ENCODE results near the gene GRK5. TPM values are rescaled to one million over a fixed set of nuclear protein-coding genes. Genes with fewer than 3 reads are reported as not detected.

GRK5 gene
- total RNA-seq, 1 donor: 16.0 TPM

DNA sequence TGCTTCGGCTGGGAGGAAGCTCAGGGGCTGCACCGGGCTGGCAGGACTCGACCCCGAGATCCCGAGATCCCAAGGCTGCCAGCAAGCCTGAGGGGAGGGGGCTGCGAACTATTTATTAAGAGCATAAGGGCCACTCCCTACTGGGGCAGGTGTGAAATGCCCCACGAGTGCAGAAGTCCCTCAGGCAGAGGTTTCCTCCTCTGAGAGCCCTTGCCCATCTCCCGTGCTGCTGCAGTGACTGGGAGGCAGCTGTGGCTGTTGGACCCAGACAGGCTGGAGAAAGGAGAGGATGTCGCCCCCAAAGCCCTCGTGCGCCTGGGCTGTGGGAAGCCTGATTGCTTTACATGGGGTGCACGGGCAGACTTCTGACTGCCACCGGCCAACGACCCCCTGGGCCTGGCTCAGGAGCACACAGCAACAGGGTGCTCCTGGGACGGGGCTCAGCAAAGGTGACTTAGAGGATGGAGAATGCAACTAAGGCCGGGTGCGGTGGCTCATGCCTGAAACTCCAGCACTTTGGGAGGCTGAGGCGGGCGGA, 295.3 kb downstream of the GRK5 start:
- DNase-seq (ENCODE audit: low read depth): no peak
- H3K4me3 ChIP-seq (ENCODE audit: low read depth, low read length): no peak overlapping the region
- TF ChIP-seq, protein P1, sequence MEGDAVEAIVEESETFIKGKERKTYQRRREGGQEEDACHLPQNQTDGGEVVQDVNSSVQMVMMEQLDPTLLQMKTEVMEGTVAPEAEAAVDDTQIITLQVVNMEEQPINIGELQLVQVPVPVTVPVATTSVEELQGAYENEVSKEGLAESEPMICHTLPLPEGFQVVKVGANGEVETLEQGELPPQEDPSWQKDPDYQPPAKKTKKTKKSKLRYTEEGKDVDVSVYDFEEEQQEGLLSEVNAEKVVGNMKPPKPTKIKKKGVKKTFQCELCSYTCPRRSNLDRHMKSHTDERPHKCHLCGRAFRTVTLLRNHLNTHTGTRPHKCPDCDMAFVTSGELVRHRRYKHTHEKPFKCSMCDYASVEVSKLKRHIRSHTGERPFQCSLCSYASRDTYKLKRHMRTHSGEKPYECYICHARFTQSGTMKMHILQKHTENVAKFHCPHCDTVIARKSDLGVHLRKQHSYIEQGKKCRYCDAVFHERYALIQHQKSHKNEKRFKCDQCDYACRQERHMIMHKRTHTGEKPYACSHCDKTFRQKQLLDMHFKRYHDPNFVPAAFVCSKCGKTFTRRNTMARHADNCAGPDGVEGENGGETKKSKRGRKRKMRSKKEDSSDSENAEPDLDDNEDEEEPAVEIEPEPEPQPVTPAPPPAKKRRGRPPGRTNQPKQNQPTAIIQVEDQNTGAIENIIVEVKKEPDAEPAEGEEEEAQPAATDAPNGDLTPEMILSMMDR (IDR thresholded peaks at IDR 0.05; ENCODE audit: insufficient read depth, low read depth, low read length): no peak

DNA sequence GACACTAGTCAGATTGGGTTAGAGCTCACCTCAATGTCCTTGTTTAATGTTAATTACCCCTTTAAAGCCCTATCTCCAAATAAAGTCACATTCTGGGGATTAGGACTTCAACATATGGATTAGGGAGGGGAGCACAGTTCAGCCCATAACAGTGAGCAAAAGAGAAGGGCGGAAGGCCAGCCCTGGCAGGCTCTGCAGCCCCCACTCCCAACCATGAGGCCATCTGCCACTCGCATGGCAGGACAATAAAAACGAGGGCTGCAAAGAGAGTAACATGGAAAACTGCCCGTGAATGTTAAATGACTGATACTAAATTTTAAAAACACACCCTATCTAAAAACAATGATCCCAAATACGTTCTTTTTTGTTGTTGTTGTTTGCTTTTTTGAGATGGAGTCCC, 296.4 kb downstream of the GRK5 start:
- TF ChIP-seq, protein P1 (IDR thresholded peaks at IDR 0.05; ENCODE audit: insufficient read depth, low read depth, low read length): no peak
- H3K4me3 ChIP-seq (ENCODE audit: low read depth, low read length): no peak overlapping the region

DNA sequence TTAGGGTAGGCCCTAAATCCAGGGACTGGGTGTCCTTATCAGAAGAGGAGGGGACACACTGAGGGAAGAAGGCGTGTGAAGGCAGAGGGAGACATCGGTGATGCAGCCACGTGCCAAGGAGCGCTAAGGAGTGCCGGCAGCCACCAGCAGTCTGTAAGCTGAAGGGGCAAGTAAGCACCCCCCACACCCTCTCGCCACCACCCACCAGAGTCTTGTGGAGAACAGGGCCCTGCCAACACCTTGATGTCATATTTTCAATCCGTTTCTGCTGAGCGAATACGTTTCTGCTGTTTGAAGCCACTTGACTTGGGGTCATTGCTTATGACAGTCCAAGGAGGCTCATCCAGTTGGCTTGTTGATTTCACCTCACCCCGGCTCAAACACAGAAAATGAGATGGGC, 297.3 kb downstream of the GRK5 start:
- no peak overlapping the region for H3K4me3 ChIP-seq (ENCODE audit: low read depth, low read length)
- DNase-seq (ENCODE audit: low read depth): no peak
- TF ChIP-seq, protein P1 (IDR thresholded peaks at IDR 0.05; ENCODE audit: insufficient read depth, low read depth, low read length): no peak

More for the DNA sequence above, 296.4 kb downstream of the GRK5 start:
- no peak for DNase-seq (ENCODE audit: low read depth)

DNA sequence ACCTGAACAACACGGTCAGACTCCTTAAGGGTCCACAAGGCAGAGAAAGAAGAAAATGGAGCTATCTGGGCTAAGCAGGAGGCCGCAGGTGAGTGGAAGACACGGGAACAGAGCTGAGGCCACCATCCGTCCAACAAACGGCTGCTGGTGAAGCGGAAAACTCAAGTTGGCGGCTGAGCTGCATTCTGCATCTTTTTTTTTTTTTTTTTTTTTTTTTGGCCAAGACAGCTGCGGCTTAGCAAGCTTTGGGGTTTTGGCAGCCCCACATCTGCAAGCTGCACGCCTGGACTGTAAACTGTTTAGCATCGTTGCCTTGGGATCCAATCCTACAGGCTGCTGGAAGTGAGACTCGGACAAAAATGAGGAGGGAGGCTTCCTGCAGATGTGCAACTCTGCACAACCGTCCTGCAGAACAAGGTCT, 297.8 kb downstream of the GRK5 start:
- TF ChIP-seq, protein P1 (IDR thresholded peaks at IDR 0.05; ENCODE audit: insufficient read depth, low read depth, low read length): no peak
- no peak overlapping the region for H3K4me3 ChIP-seq (ENCODE audit: low read depth, low read length)
- no peak for DNase-seq (ENCODE audit: low read depth)

Small RNA genes within 50 kb of the gene (small RNA-seq; reads per million reads assigned to genes)
- 0.56 reads per million for gene MIR4681
- gene RN7SL749P: not detected

Other genes with a start within 250 kb of the GRK5 start
- 1.9 and 6.0 TPM in 2 replicates for gene NANOS1, start 177.9 kb upstream of the GRK5 start, total RNA-seq
- gene EIF3A, start 126.8 kb upstream of the GRK5 start, total RNA-seq: 95.7 and 119 TPM in 2 replicates
- gene DENND10, start 103.5 kb upstream of the GRK5 start, total RNA-seq: 71.2 and 94.6 TPM in 2 replicates
- 11.3 and 13.0 TPM in 2 replicates for gene SFXN4, start 41.9 kb upstream of the GRK5 start, total RNA-seq
- gene PRDX3, start 28.8 kb upstream of the GRK5 start, total RNA-seq: 120 and 222 TPM in 2 replicates

All from fibroblast of villous mesenchyme (primary cell).